ENCODE results near the gene PTPRCAP. TPM values are rescaled to one million over a fixed set of nuclear protein-coding genes. Genes with fewer than 3 reads are reported as not detected.
"Not testable (repeated sequence)": the region's sequence is repeated elsewhere in the genome, so short reads cannot be mapped to it uniquely, and the experiment has no call there.

Gene PTPRCAP
- polyA plus RNA-seq (2013): 113 TPM

GRCh38 chr11:67437082-67437808 is at the start of gene PTPRCAP:
Gene PTPRCAP (minus strand): TSS chr11:67437682. CDS start chr11:67437619, 63 bp downstream.
- WGBS (ENCODE audit: insufficient coverage): 0% methylated on average over 16 of the region's 26 CpGs
- peaks cover 2 to 67% (median 25%) of the 10 kb centered on the region in 4 experiments for H3K36me3 ChIP-seq (ENCODE audit: control insufficient read depth in 4 of 4, insufficient read depth in 4 of 4, low read length in 3 of 4)
- POLR2A ChIA-PET: interaction anchor here (0.7 to 2.2 kb wide), 13 partner anchors 9 to 40 kb away, joined by 3 to 10 read pairs (median 4); partner anchors contain the start of genes PPP1CA, RPS6KB2, TBC1D10C and TMEM134
- no peaks in the 10 kb centered on the region for H3K9me3 ChIP-seq (ENCODE audit: control extremely low read depth in 1 of 5, control insufficient read depth in 4 of 5, insufficient read depth in 2 of 5, low read depth in 1 of 5, low read length in 4 of 5)
- H3K4me1 ChIP-seq (ENCODE audit: control extremely low read depth in 1 of 4, control insufficient read depth in 4 of 4, insufficient read depth in 4 of 4, low read length in 3 of 4): peaks cover 1 to 83% (median 76%) of the 10 kb centered on the region in 4 experiments
- no peaks in the 10 kb centered on the region for H3K27me3 ChIP-seq (replicated peaks in 2 of 5; ENCODE audit: control insufficient read depth in 4 of 5, insufficient read depth in 5 of 5, low read length in 4 of 5)
- DNase-seq: peak in 2 of 3 donors; percentile 58 to 68
- H3K4me3 ChIP-seq (ENCODE audit: control insufficient read depth in 1 of 7, extremely low read depth in 1 of 7, insufficient read depth in 4 of 7, low read depth in 2 of 7, low read length in 6 of 7): peak within 1 kb of the TSS; percentile 18 to 89 (median 73)
- CTCF ChIA-PET: interaction anchor here (0.8 to 2.7 kb wide), 9 partner anchors 9 to 69 kb away, joined by 3 to 19 read pairs (median 5); partner anchors contain the start of genes PPP1CA, RPS6KB2, TBC1D10C and TMEM134
- peak within 1 kb of the TSS; percentile 25 to 79 for H3K27ac ChIP-seq (ENCODE audit: insufficient read depth in 1 of 2, low read depth in 1 of 2, low read length in 2 of 2, poor library complexity in 1 of 2, severe bottlenecking in 2 of 2)

- no peak for DNase-seq
- Histone ChIP-seq H3K4me1 (ENCODE audit: control extremely low read depth in 1 of 4, control insufficient read depth in 4 of 4, insufficient read depth in 4 of 4, low read length in 3 of 4) (peaks cover 10 to 39% (median 35%) of the 10 kb centered on the region in 4 experiments), H3K27ac (ENCODE audit: insufficient read depth in 1 of 2, low read depth in 1 of 2, low read length in 2 of 2, poor library complexity in 1 of 2, severe bottlenecking in 2 of 2) (no peak overlapping the region), H3K27me3 (replicated peaks in 2 of 5; ENCODE audit: control insufficient read depth in 4 of 5, insufficient read depth in 5 of 5, low read length in 4 of 5) (no peaks in the 10 kb centered on the region), H3K9me3 (ENCODE audit: control extremely low read depth in 1 of 5, control insufficient read depth in 4 of 5, insufficient read depth in 2 of 5, low read depth in 1 of 5, low read length in 4 of 5) (no peaks in the 10 kb centered on the region), H3K4me3 (ENCODE audit: control insufficient read depth in 1 of 7, extremely low read depth in 1 of 7, insufficient read depth in 4 of 7, low read depth in 2 of 7, low read length in 6 of 7) (no peak overlapping the region), H3K36me3 (ENCODE audit: control insufficient read depth in 4 of 4, insufficient read depth in 4 of 4, low read length in 3 of 4) (peaks cover 3 to 46% (median 34%) of the 10 kb centered on the region in 4 experiments)
- CTCF ChIA-PET: no interaction called here
- WGBS (ENCODE audit: insufficient coverage): 96% methylated on average over 15 of the region's 20 CpGs
- POLR2A ChIA-PET: no interaction called here
These were observed 49.2 kb upstream of the PTPRCAP start for GRCh38 chr11:67486481-67487195.

- H3K9me3 ChIP-seq (ENCODE audit: control extremely low read depth in 1 of 5, control insufficient read depth in 4 of 5, insufficient read depth in 2 of 5, low read depth in 1 of 5, low read length in 4 of 5); H3K27ac ChIP-seq (ENCODE audit: insufficient read depth in 1 of 2, low read depth in 1 of 2, low read length in 2 of 2, poor library complexity in 1 of 2, severe bottlenecking in 2 of 2); H3K4me3 ChIP-seq (ENCODE audit: control insufficient read depth in 1 of 7, extremely low read depth in 1 of 7, insufficient read depth in 4 of 7, low read depth in 2 of 7, low read length in 6 of 7); POLR2A ChIA-PET; H3K27me3 ChIP-seq (replicated peaks in 2 of 5; ENCODE audit: control insufficient read depth in 4 of 5, insufficient read depth in 5 of 5, low read length in 4 of 5); DNase-seq: not testable (repeated sequence)
- H3K36me3 ChIP-seq (ENCODE audit: control insufficient read depth in 4 of 4, insufficient read depth in 4 of 4, low read length in 3 of 4): peaks cover 3 to 39% (median 30%) of the 10 kb centered on the region in 4 experiments
- CTCF ChIA-PET: interaction anchor here (0.6 kb wide), 1 partner anchor 10 kb away, joined by 3 read pairs; no protein-coding TSS in a partner anchor
- WGBS (ENCODE audit: insufficient coverage): 77% methylated on average over 7 of the region's 7 CpGs
- peaks cover 10 to 39% (median 35%) of the 10 kb centered on the region in 4 experiments for H3K4me1 ChIP-seq (ENCODE audit: control extremely low read depth in 1 of 4, control insufficient read depth in 4 of 4, insufficient read depth in 4 of 4, low read length in 3 of 4)
These were observed 48.4 kb upstream of the PTPRCAP start for GRCh38 chr11:67485873-67486361.

- POLR2A ChIA-PET: no interaction called here
- no peak overlapping the region for H3K27ac ChIP-seq (ENCODE audit: insufficient read depth in 1 of 2, low read depth in 1 of 2, low read length in 2 of 2, poor library complexity in 1 of 2, severe bottlenecking in 2 of 2)
- H3K4me1 ChIP-seq (ENCODE audit: control extremely low read depth in 1 of 4, control insufficient read depth in 4 of 4, insufficient read depth in 4 of 4, low read length in 3 of 4): peaks cover 10 to 39% (median 35%) of the 10 kb centered on the region in 4 experiments
- H3K9me3 ChIP-seq (ENCODE audit: control extremely low read depth in 1 of 5, control insufficient read depth in 4 of 5, insufficient read depth in 2 of 5, low read depth in 1 of 5, low read length in 4 of 5): no peaks in the 10 kb centered on the region
- CTCF ChIA-PET: interaction anchor here (1.1 to 1.5 kb wide), 2 partner anchors 22 to 128 kb away, joined by 3 to 4 read pairs; no protein-coding TSS in a partner anchor
- 45% methylated on average over 7 of the region's 11 CpGs for WGBS (ENCODE audit: insufficient coverage)
- peak overlapping the region in 3 of 7 experiments; percentile 8 to 33 (median 26) for H3K4me3 ChIP-seq (ENCODE audit: control insufficient read depth in 1 of 7, extremely low read depth in 1 of 7, insufficient read depth in 4 of 7, low read depth in 2 of 7, low read length in 6 of 7)
- peaks cover 2 to 29% (median 21%) of the 10 kb centered on the region in 4 experiments for H3K36me3 ChIP-seq (ENCODE audit: control insufficient read depth in 4 of 4, insufficient read depth in 4 of 4, low read length in 3 of 4)
- peak; percentile 32 to 78 (median 74) for DNase-seq
- H3K27me3 ChIP-seq (replicated peaks in 2 of 5; ENCODE audit: control insufficient read depth in 4 of 5, insufficient read depth in 5 of 5, low read length in 4 of 5): no peaks in the 10 kb centered on the region
These were observed 47.4 kb upstream of the PTPRCAP start for GRCh38 chr11:67484847-67485311.

- 82% methylated on average over 14 of the region's 16 CpGs for WGBS (ENCODE audit: insufficient coverage)
- peak overlapping the region in 4 of 7 experiments; percentile 8 to 86 (median 72) for H3K4me3 ChIP-seq (ENCODE audit: control insufficient read depth in 1 of 7, extremely low read depth in 1 of 7, insufficient read depth in 4 of 7, low read depth in 2 of 7, low read length in 6 of 7)
- H3K9me3 ChIP-seq (ENCODE audit: control extremely low read depth in 1 of 5, control insufficient read depth in 4 of 5, insufficient read depth in 2 of 5, low read depth in 1 of 5, low read length in 4 of 5): no peaks in the 10 kb centered on the region
- no peaks in the 10 kb centered on the region for H3K27me3 ChIP-seq (replicated peaks in 2 of 5; ENCODE audit: control insufficient read depth in 4 of 5, insufficient read depth in 5 of 5, low read length in 4 of 5)
- ChIA-PET CTCF (interaction anchor here (0.6 to 1.5 kb wide), 3 partner anchors 22 to 127 kb away, joined by 3 to 4 read pairs (median 3); no protein-coding TSS in a partner anchor), POLR2A (interaction anchor here (0.7 kb wide), 1 partner anchor 270 kb away, joined by 3 read pairs; no protein-coding TSS in a partner anchor)
- DNase-seq: no peak
- H3K27ac ChIP-seq (ENCODE audit: insufficient read depth in 1 of 2, low read depth in 1 of 2, low read length in 2 of 2, poor library complexity in 1 of 2, severe bottlenecking in 2 of 2): peak overlapping the region in 1 of 2 experiments; percentile 81
- H3K36me3 ChIP-seq (ENCODE audit: control insufficient read depth in 4 of 4, insufficient read depth in 4 of 4, low read length in 3 of 4): peaks cover 0 to 20% (median 13%) of the 10 kb centered on the region in 4 experiments
- H3K4me1 ChIP-seq (ENCODE audit: control extremely low read depth in 1 of 4, control insufficient read depth in 4 of 4, insufficient read depth in 4 of 4, low read length in 3 of 4): peaks cover 10 to 39% (median 35%) of the 10 kb centered on the region in 4 experiments
These were observed 46.6 kb upstream of the PTPRCAP start for GRCh38 chr11:67483831-67484665.
